Activated CD8-positive, alpha-beta memory T cell treated with anti-CD3 and anti-CD28 coated beads for 4 hours (primary cell): Measurements from ENCODE around the gene CKS1B.

Source experiments
- DNase-seq, 2 donors: peaks; one replicate each; pipeline ENCODE4 v3.0.0-alpha.2; 2020; ENCODE audit warnings: low read depth in 2 of 2

The CKS1B gene

DNA sequence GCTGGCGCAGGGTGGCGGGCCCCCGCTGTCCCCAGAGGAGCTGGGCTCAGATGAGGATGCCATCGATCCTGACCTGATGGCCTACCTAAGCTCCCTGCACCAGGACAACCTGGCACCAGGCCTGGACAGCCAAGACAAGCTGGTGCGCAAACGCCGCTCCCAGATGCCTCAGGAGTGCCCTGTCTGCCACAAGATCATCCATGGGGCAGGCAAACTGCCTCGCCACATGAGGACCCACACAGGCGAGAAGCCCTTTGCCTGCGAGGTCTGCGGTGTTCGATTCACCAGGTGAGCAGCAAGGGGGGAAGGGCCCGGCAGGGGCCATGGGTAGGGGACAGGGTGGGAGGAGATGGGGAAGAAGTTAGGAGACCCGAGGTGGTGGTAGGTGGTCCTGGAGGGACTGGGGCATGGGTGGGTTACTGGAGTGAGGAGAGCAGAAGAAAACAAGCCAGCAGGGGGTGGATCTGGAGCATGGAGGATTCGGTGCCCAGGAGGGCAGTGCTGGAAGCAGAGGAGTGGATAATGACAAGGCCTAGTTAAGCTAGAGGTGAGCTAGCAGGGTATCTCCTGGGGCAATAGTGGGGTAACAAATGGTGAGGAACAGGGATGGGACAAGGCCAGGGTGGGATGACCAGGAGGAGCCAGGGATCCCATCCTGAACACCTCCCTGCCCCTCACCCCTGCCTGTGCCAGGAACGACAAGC is 41.2 kb downstream of the CKS1B start:
- DNase-seq, result no peak

GRCh38 chr1:155016231-155016831 is 41.9 kb downstream of the CKS1B start:
- no peak for DNase-seq

GRCh38 chr1:155017041-155017945 is 42.8 kb downstream of the CKS1B start:
- DNase-seq, result peak; percentile 84

GRCh38 chr1:155017946-155018316 is 43.5 kb downstream of the CKS1B start:
- DNase-seq, result no peak

DNA sequence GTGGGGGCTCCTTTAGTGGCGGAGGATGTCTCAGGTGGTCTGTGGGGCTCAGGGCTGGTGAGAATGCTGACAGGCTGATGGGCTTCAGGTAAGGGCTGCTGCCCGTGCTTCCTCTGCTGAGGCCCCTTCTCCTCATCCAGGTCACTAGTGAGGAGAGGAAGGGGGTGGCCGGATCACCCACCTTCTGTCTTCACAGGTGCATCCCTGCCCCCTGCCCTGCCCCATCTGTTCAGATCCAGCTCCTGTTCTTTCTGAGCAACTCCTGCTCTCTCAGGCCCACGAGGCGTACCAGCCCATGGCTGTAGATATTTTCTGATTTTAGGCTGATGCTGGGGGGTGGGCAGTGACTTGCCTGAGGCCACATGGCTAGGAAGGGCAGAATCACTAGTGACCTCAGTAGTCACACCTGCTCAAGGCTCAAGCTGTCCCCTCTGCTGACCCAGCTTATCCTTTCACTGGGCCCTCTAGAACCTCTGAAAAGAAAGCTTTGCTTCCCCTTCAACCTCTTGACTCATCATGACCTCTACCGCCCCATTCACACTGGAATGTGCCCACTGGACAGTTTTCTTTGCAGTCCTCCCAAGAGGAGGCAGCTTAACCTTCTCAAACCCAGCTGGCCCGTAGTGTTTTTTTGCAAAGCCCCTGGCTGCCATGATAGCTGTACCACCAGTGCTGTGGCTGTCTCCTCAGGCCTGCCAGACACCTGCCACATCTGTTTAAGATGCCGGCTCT is 44.3 kb downstream of the CKS1B start:
- no peak for DNase-seq

DNA sequence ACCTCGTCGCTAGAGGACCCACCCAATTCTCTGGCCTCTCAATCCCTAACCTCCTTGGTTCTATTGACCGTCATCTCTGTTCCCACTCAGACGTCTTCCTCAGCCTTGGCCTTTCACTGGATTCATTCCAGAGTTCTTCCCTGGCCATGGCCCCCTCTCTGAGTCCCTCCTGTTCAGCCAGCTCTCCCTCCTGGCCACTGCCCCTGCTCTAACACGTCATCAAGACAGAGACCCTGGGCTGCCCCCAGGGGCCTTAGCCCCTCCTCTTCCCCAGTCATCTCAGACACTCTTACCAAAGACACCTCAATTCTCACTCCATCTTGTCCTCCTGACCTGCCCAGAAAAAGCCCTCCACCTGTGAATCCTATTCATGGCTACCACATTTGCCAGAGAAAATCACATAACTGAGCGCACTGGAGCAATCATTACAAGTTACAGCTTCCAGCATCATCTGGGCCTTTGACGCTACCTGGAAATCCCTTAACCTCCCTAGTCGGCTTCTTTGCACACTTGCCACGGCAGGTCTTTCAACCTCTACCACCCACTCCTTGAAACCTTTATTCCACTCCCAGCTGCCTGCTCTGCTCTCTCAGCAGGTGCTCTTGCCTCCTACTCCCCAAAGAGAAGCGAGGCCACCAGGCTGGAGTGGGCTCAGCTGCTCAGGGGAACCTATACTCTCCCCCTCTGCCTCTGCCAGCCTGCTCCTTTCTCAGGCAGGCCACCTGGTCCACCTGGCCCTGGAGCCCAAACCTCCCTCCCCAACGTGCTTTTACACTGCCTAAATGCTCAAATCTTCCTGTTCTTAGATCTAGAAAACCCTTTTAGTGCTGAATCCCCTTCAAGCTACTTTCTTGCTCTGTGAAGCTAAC is 45.1 kb downstream of the CKS1B start:
- DNase-seq, result no peak

DNA sequence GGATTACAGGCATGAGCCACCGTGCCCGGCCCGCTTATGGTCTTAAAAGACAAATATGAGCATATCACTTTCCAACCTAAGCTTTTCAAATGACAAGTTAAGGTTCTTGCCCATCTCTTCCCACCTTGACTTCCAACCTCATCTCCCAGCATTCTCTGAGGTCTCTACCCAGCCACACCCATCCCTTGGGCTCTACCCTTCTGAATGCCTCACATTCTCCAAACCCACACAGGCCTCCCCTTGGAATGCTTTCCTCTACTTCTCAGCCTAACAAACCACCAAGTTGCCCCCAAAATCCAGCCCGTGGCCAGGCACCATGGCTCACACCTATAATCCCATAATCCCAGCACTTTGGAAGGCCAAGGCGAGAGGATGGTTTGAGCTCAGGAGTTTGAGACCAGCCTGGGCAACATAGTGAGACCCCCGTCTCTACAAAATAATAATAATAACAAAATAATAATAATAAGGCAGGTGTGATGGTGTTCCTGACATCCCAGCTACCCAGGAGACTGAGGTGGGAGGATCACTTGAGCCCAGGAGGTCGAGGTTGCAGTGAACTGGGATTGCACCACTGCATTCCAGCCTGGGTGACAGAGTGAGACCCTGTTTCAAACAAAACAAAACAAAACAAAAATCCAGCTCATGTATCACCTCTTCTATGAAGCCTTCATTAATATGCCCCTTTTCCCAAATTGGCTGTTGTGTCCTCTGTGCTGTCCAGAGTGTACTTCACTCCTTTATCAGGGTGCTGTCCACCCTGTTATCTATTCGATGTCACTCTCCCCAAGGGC is 47.9 kb downstream of the CKS1B start:
- DNase-seq, result no peak

DNA sequence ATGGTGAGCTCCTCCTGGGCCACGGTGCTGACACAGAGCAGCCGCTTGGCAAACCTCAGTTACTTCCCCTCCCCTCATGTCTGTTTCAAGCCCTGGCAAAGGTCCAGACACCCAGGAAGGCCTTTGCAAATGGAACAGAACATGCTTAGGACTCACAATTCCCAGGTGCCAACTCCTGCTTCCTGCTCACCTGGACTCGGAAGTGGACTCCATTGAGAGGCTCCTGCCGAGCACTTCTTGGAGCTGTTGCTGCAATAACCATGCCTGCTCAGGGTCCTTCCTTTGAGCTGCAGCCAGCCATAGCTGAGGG is 48.4 kb downstream of the CKS1B start:
- DNase-seq, result no peak

- no peak for DNase-seq
Observed at GRCh38 chr1:155023627-155024026, 49.1 kb downstream of the CKS1B start.

- no peak for DNase-seq
Observed at GRCh38 chr1:155024315-155024714, 49.8 kb downstream of the CKS1B start.

GRCh38 chr1:155026154-155026553 is 51.7 kb downstream of the CKS1B start:
- no peak for DNase-seq

DNA sequence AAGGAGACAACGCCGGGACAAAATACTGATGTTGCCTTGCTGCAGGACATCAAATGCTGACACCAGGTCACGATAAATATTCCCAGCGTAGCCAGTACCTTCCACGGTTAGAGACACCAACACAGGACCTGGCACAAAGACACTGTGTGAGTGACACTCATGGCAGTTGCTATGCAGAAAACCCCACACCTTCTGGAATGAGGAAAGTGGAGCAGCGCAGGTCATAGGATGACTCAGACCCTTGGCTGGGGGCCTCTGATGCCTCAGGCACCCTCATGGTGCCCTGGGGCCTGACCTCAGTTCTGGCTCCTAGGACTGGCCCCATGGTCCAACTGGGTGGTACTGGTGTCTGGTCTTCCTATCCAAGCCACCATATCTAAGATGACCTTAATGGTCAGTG is 52.1 kb downstream of the CKS1B start:
- DNase-seq, result no peak
